ENCODE results near the gene SERPINE1. TPM values are rescaled to one million over a fixed set of nuclear protein-coding genes. Genes with fewer than 3 reads are reported as not detected.

The SERPINE1 gene
- total and polyA plus RNA-seq, 2 of the 8 experiments (the other 6 are each of a cell fraction or from before 2014, with no cell fraction given) = 3.7 to 5.6 TPM

DNA sequence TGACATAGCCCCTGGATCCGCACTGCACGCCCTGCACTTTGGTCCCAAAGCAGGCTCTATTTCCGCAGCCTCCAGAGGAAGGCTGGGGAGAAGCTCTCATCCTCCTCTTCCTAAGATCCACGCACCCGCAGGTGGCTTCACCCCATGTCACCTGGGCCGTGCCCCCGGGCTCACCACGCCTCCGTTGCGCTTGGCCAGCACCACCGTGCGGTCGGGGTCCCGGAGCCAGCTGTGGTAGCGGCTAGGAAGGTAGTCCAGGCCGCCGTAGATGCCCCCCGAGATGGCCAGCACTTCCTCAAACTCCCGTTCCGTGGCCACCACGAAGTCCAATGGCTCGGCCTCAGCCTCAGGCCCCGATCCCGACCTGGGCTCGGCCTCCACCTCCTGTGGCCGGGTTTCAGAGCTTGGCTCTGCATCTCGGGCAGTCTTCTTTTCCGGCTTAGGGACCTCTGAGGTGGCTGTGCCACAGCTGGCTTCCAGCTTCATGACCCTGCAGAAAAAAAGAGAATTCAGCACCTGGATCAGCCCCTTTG, 47.5 kb downstream of the SERPINE1 start:
- peak overlapping the region; percentile 44 to 95 for H3K4me2 ChIP-seq (ENCODE audit: insufficient read depth in 1 of 2, low read depth in 2 of 2, low read length in 2 of 2)

More for the DNA sequence above, 47.5 kb downstream of the SERPINE1 start:
- 0 out of 2 replicates have a peak overlapping the region, but pooled peaks have one; percentile 36 for H2AFZ ChIP-seq (ENCODE audit: low read length)
- H4K91ac ChIP-seq (replicated peaks; ENCODE audit: insufficient read length, low read length) = no peak overlapping the region
- no peaks in the 10 kb centered on the region for H3K36me3 ChIP-seq (ENCODE audit: control insufficient read depth in 2 of 4, insufficient read depth in 4 of 4, low read length in 3 of 4)
- H3K9me3 ChIP-seq (ENCODE audit: insufficient read depth in 2 of 2, low read depth in 1 of 2, low read length in 1 of 2) = no peaks in the 10 kb centered on the region
- peak overlapping the region; percentile 48; the same call in 1 of the 2 replicates for H3K18ac ChIP-seq (ENCODE audit: extremely low read depth, low read length)
- H2BK15ac ChIP-seq (ENCODE audit: low read length) = no peak overlapping the region; the same call in 1 of the 2 replicates
- no peak overlapping the region for H2AK5ac ChIP-seq (ENCODE audit: low read depth, low read length)
- peaks cover 21% of the 10 kb centered on the region for H3K23me2 ChIP-seq (ENCODE audit: low read depth, low read length)
- no peak overlapping the region for H4K5ac ChIP-seq (ENCODE audit: insufficient read length, low read depth, low read length)
- H3K27me3 ChIP-seq (replicated peaks in 1 of 4; ENCODE audit: control insufficient read depth in 3 of 4, extremely low read depth in 1 of 4, insufficient read depth in 3 of 4, low read length in 3 of 4) = peaks cover 60 to 99% (median 88%) of the 10 kb centered on the region in 4 experiments
- FAIRE-seq (no peak), DNase-seq (ENCODE audit: low read depth in 1 of 2, low spot score in 2 of 2) (peak in 1 of 2 experiments; percentile 77)
- H3K79me1 ChIP-seq (ENCODE audit: low read depth, low read length) = no peaks in the 10 kb centered on the region
- no peak overlapping the region for H3K9ac ChIP-seq (replicated peaks in 1 of 4; ENCODE audit: extremely low read depth in 1 of 4, low read depth in 3 of 4, low read length in 3 of 4)
- H4K20me1 ChIP-seq (replicated peaks in 1 of 2; ENCODE audit: control insufficient read depth in 1 of 2, insufficient read depth in 2 of 2, low read length in 2 of 2) = peaks cover 0 to 7% of the 10 kb centered on the region in 2 experiments
- peaks cover 3 to 44% (median 29%) of the 10 kb centered on the region in 4 experiments for H3K4me1 ChIP-seq (replicated peaks in 1 of 4; ENCODE audit: control insufficient read depth in 3 of 4, insufficient read depth in 4 of 4, low read length in 3 of 4)
- H2BK20ac ChIP-seq (ENCODE audit: low read length) = 0 out of 2 replicates have a peak overlapping the region, but pooled peaks have one; percentile 55
- H3K4me3 ChIP-seq (ENCODE audit: extremely low read depth in 1 of 4, insufficient read depth in 2 of 4, low read depth in 3 of 4, low read length in 4 of 4) = peak overlapping the region; percentile 31 to 68 (median 51); a peak in 7 of 8 replicates
- H2BK12ac ChIP-seq (ENCODE audit: low read depth, low read length) = no peak overlapping the region
- TF ChIP-seq POLR2A (IDR thresholded peaks at IDR 0.05; ENCODE audit: control extremely low read depth in 1 of 2, low read depth in 2 of 2, low read length in 2 of 2) = 0 out of 3 replicates have a peak, but pooled peaks of 1 of the 2 experiments have one; percentile 20
- peak; percentile 98 for TF ChIP-seq TCF12 (IDR thresholded peaks at IDR 0.05; ENCODE audit: low read depth, low read length)
- peak; percentile 5 for TF ChIP-seq RNF2 (IDR thresholded peaks at IDR 0.05; ENCODE audit: borderline replicate concordance, low read depth, low read length, missing control alignments, poor library complexity, severe bottlenecking)
- TF ChIP-seq CTBP2 (IDR thresholded peaks at IDR 0.05; ENCODE audit: borderline replicate concordance, insufficient read depth, insufficient read length, low read length) = no peak
- TF ChIP-seq JUND (IDR thresholded peaks at IDR 0.05; ENCODE audit: low read length) = no peak
- TF ChIP-seq SIN3A (conservative IDR thresholded peaks at IDR 0.05 in 1 of 2, IDR thresholded peaks at IDR 0.05 in 1 of 2; ENCODE audit: low read depth in 1 of 2, low read length in 2 of 2) = peak in 1 of 2 experiments; percentile 55; a peak in 1 of 4 replicates
- TF ChIP-seq KDM5A (IDR thresholded peaks at IDR 0.05; ENCODE audit: low read length) = no peak
- peak; percentile 74 for TF ChIP-seq KDM4A (IDR thresholded peaks at IDR 0.05; ENCODE audit: low read depth, low read length, severe bottlenecking)
- peak; percentile 38; the same call in 1 of the 2 replicates for TF ChIP-seq POLR2AphosphoS5 (IDR thresholded peaks at IDR 0.05; ENCODE audit: low read depth, low read length)
- TF ChIP-seq TAF7 (optimal IDR thresholded peaks at IDR 0.05; ENCODE audit: borderline replicate concordance, low read depth, low read length) = peak; percentile 83
- TF ChIP-seq EGR1 (IDR thresholded peaks at IDR 0.05; ENCODE audit: borderline replicate concordance, low read depth, low read length) = no peak
- no peak overlapping the region for H3K14ac ChIP-seq (ENCODE audit: insufficient read length)
- H3K56ac ChIP-seq (replicated peaks; ENCODE audit: insufficient read length, low read depth, low read length) = no peak overlapping the region
- 13% methylated on average over 28 of the region's 28 CpGs; no CpG with 5 or more reads in 1 of the 2 experiments for WGBS, 2 experiments (ENCODE audit: extremely low coverage in 1 of 2, insufficient coverage in 1 of 2, insufficient read length in 1 of 2, insufficient replicate concordance in 2 of 2, low coverage in 1 of 2, low lambda C conversion rate in 2 of 2, missing lambda C conversion rate in 1 of 2)
- peak overlapping the region; percentile 26; the same call in 1 of the 2 replicates for H4K8ac ChIP-seq (ENCODE audit: extremely low read depth, insufficient read depth, low read length)
- no peak overlapping the region for H2BK120ac ChIP-seq (replicated peaks; ENCODE audit: low read depth, low read length)
- POLR2A ChIA-PET (ENCODE audit: partially characterized antibody) = interaction anchor here (0.6 to 2.3 kb wide), 19 partner anchors 8 to 285 kb away, joined by 3 to 8 read pairs (median 4); partner anchors contain the start of genes AP1S1, SERPINE1, UFSP1 and VGF
- CTCF ChIA-PET (ENCODE audit: partially characterized antibody) = interaction anchor here (0.6 to 6.0 kb wide), 22 partner anchors 9 to 271 kb away, joined by 3 to 90 read pairs (median 4); partner anchors contain the start of genes CLDN15, FIS1 and VGF
- H3K23ac ChIP-seq (ENCODE audit: insufficient read length) = no peak overlapping the region
- H3K27ac ChIP-seq (ENCODE audit: low read depth, low read length) = no peak overlapping the region
- no peak overlapping the region for H2BK5ac ChIP-seq (ENCODE audit: low read depth, low read length)
- no peak overlapping the region for H3K4ac ChIP-seq (replicated peaks; ENCODE audit: insufficient read length, low read depth, low read length)
- H3K79me2 ChIP-seq (ENCODE audit: control insufficient read depth in 1 of 2, insufficient read depth in 2 of 2, low read length in 2 of 2) = no peaks in the 10 kb centered on the region

All from H1 (cell line).